K562 (cell line): ENCODE measurements around the gene LIN9. TPM values are rescaled to one million over a fixed set of nuclear protein-coding genes. Genes with fewer than 3 reads are reported as not detected.

Experiments used
- ATAC-seq: fragments of 200-7000 bp; cut with Tn5 transposase; 3 replicates; pipeline ENCODE4 v1.9.1; 2020; ENCODE audit warnings: moderate library complexity
- BruUV-seq: library from RNA; stranded (reverse); fragments of 400-500 nt; replicated peaks from 2 replicates; lab custom pipeline; 2021; lab: Mats Ljungman, UMichigan
- CTCF ChIA-PET: fragments of 300-600 bp; formaldehyde crosslinking; extraction: SDS; loops from one replicate; lab custom pipeline; 2021; ENCODE audit warnings: low intra/inter-chr PET ratio; lab: Yijun Ruan, JAX
- POLR2A ChIA-PET: fragments of 300-600, 350-650 bp; sonication (Branson Sonifier 250); formaldehyde crosslinking; extraction: SDS; loops from one replicate; lab custom pipeline; 2021; ENCODE audit warnings: antibody characterized with exemption, inconsistent platforms; lab: Yijun Ruan, JAX
- DNase-seq, 4 experiments: peaks; one replicate each; pipeline versions ENCODE4 v3.0.0 to v3.0.0-alpha.2; 2011 to 2018; ENCODE audit warnings: low spot score in 3 of 4, mixed read lengths in 3 of 4; ENCODE audit errors: extremely low read depth in 1 of 4
- FAIRE-seq: peaks from 2 replicates; lab custom pipeline; 2011; peaks lifted over from hg19 to GRCh38; lab: Jason Lieb, UNC
- H2AFZ ChIP-seq: 2 replicates; pipeline ENCODE4 v1.6.0; 2011; ENCODE audit warnings: low read depth, low read length, control low read depth, inconsistent platforms
- H3K27ac ChIP-seq: fragments of 200-600 bp; 3 replicates; pipeline ENCODE4 v1.8.0; 2011; ENCODE audit warnings: low read depth, mild to moderate bottlenecking, control low read depth, inconsistent platforms, low read length, moderate library complexity, mixed read lengths; ENCODE audit errors: extremely low read depth
- H3K27me3 ChIP-seq, 2 experiments: fragments of 300-600 bp in 1 of 2; 2 replicates in 1 of 2; 3 replicates in 1 of 2; pipeline versions ENCODE4 v1.6.0 to v1.8.0; 2011; ENCODE audit warnings: inconsistent platforms in 2 of 2, low read length in 2 of 2, mild to moderate bottlenecking in 1 of 2, mixed read lengths in 1 of 2, moderate library complexity in 1 of 2; ENCODE audit not compliant: control insufficient read depth in 2 of 2, insufficient read depth in 2 of 2
- H3K36me3 ChIP-seq: fragments of 300-600 bp; 3 replicates; pipeline ENCODE4 v1.8.0; 2011; ENCODE audit warnings: mild to moderate bottlenecking, low read length, inconsistent platforms; ENCODE audit not compliant: control insufficient read depth, insufficient read depth
- H3K4me1 ChIP-seq, 2 experiments: fragments of 200-600 bp in 1 of 2; replicated peaks in 1 of 2; 2 replicates in 1 of 2; 3 replicates in 1 of 2; pipeline versions ENCODE4 v1.5.1 to v1.8.0; 2011; ENCODE audit warnings: inconsistent platforms in 2 of 2, low read length in 2 of 2, mild to moderate bottlenecking in 1 of 2, mixed read lengths in 1 of 2, moderate library complexity in 1 of 2; ENCODE audit not compliant: control insufficient read depth in 2 of 2, insufficient read depth in 2 of 2
- H3K4me2 ChIP-seq: 2 replicates; pipeline ENCODE4 v1.6.1; 2011; ENCODE audit warnings: low read length, control low read depth, inconsistent platforms, mixed read lengths; ENCODE audit not compliant: insufficient read depth
- H3K4me3 ChIP-seq: fragments of 200-600 bp; sonication (generic), shearing (Covaris generic); 2 replicates; pipeline ENCODE4 v1.5.1; 2016; ENCODE audit warnings: control low read depth, inconsistent platforms
- H3K79me2 ChIP-seq: fragments of 200-600 bp; 3 replicates; pipeline ENCODE4 v1.8.0; 2011; ENCODE audit warnings: low read length, inconsistent platforms; ENCODE audit not compliant: control insufficient read depth, insufficient read depth
- H3K9ac ChIP-seq, 2 experiments: 2 replicates each; pipeline versions ENCODE4 v1.6.0 to v1.6.1; 2011; ENCODE audit warnings: low read depth in 2 of 2, low read length in 2 of 2, control low read depth in 1 of 2, inconsistent platforms in 1 of 2, mild to moderate bottlenecking in 1 of 2, mixed read lengths in 1 of 2; ENCODE audit not compliant: insufficient read depth in 1 of 2
- H3K9me1 ChIP-seq: one replicate; pipeline ENCODE4 v1.6.0; 2011; ENCODE audit warnings: inconsistent platforms, mild to moderate bottlenecking, low read length, moderate library complexity; ENCODE audit not compliant: control insufficient read depth, insufficient read depth
- H3K9me3 ChIP-seq: replicated peaks from 2 replicates; pipeline ENCODE4 v1.5.1; 2011; ENCODE audit warnings: low read depth, low read length, inconsistent platforms; ENCODE audit not compliant: control insufficient read depth, insufficient read depth
- H4K20me1 ChIP-seq: replicated peaks from 2 replicates; pipeline ENCODE4 v1.6.1; 2011; ENCODE audit warnings: low read length, inconsistent platforms, mixed read lengths; ENCODE audit not compliant: control insufficient read depth, insufficient read depth
- ARID1B ChIP-seq: fragments of 450-650 bp; IDR thresholded peaks from 2 replicates; pipeline ENCODE4 v1.6.1; 2016; ENCODE audit warnings: antibody characterized with exemption, mild to moderate bottlenecking, inconsistent platforms
- BCOR ChIP-seq: fragments of 450-650 bp; IDR thresholded peaks from 2 replicates; pipeline ENCODE4 v1.6.1; 2016
- FOXK1 ChIP-seq: sonication (generic); formaldehyde crosslinking; IDR thresholded peaks from 2 replicates; pipeline ENCODE4 v1.8.0; 2022; ENCODE audit warnings: missing genetic modification reagents, mild to moderate bottlenecking, borderline replicate concordance
- ILK ChIP-seq: fragments of 450-650 bp; IDR thresholded peaks from 2 replicates; pipeline ENCODE4 v1.6.1; 2016; ENCODE audit warnings: missing genetic modification characterization, low read depth, mild to moderate bottlenecking, missing compliant biosample characterization, moderate library complexity, borderline replicate concordance
- RFX7 ChIP-seq: fragments of 250-450 bp; sonication (Bioruptor Pico); IDR thresholded peaks from 2 replicates; pipeline ENCODE4 v1.5.1; 2021; ENCODE audit warnings: mild to moderate bottlenecking
- ZBTB2 ChIP-seq: fragments of 450-650 bp; IDR thresholded peaks from 2 replicates; pipeline ENCODE4 v1.6.1; 2016; ENCODE audit warnings: antibody characterized with exemption
- ZNF143 ChIP-seq: sonication (generic); formaldehyde crosslinking; IDR thresholded peaks from 2 replicates; pipeline ENCODE4 v1.9.0; 2022; ENCODE audit warnings: mild to moderate bottlenecking, missing genetic modification reagents
- ZNF280B ChIP-seq: fragments of 250-450 bp; sonication (Bioruptor Pico); IDR thresholded peaks from 2 replicates; pipeline ENCODE4 v1.5.1; 2021; ENCODE audit warnings: mild to moderate bottlenecking
- ZNF407 ChIP-seq: fragments of 450-650 bp; IDR thresholded peaks from 2 replicates; pipeline ENCODE4 v1.6.1; 2016; ENCODE audit warnings: low read depth
- ZNF431 ChIP-seq: sonication (generic); formaldehyde crosslinking; IDR thresholded peaks from 2 replicates; pipeline ENCODE4 v1.8.0; 2022; ENCODE audit warnings: mild to moderate bottlenecking, missing genetic modification reagents
- WGBS: fragments of 100-300 bp; shearing (Covaris generic); methylation state at CpG from one replicate; pipeline ENCODE4 v1.1.6; 2016; ENCODE audit warnings: low coverage, mixed read lengths; ENCODE audit not compliant: insufficient coverage; ENCODE audit errors: missing lambda C conversion rate; 5-methylcytosine and 5-hydroxymethylcytosine counted together
- in situ Hi-C: fragments of 300-500 bp; cut with MboI; formaldehyde crosslinking; loops from 4 replicates; pipeline ENCODE4 v1.15.0; 2018; ENCODE audit warnings: inconsistent platforms, mixed read lengths
- intact Hi-C: fragments of 100-400 bp; cut with micrococcal nuclease; formaldehyde crosslinking; loops from 2 replicates; pipeline ENCODE4 v1.14.2; 2022
- polyA plus RNA-seq, 8 experiments: library from polyadenylated mRNA; depleted of rRNA in 4 of 8; stranded (reverse) in 5 of 8; unstranded in 3 of 8; fragments of >200 nt; fragmentation: Nextera tagmentation in 2 of 8; fragmentation: Illumina TruSeq in 1 of 8; extraction: Ambion mirVana in 2 of 8; extraction: Trizol in 1 of 8; gene quantifications; 2 replicates each; pipeline versions ENCODE4 v1.2.1 to v1.2.3, GENCODE V29; 2011 to 2014; ENCODE audit warnings: inconsistent platforms in 1 of 8, missing spikeins in 1 of 8
- total RNA-seq, 7 experiments: library from RNA; depleted of rRNA in 6 of 7; stranded (reverse); fragments of >200 nt in 6 of 7; fragmentation: Illumina TruSeq in 2 of 7; extraction: Trizol in 2 of 7; gene quantifications; 2 replicates each; pipeline versions ENCODE4 v1.2.1 to v1.2.3, GENCODE V29; 2011 to 2021; ENCODE audit warnings: low replicate concordance in 1 of 7

Gene LIN9
- total and polyA plus RNA-seq, 9 of the 15 experiments (the other 6 are each of a cell fraction or from before 2014, with no cell fraction given) = 18.8 to 33.0 (median 25.5) TPM

GRCh38 chr1:226293553-226293920, 15.4 kb downstream of the LIN9 start (continued):
- no peak for TF ChIP-seq ZBTB2
- TF ChIP-seq RFX7 (CRISPR knock-in tag) = no peak
- no peak for TF ChIP-seq ILK (tag)

GRCh38 chr1:226292874-226293552, 16.0 kb downstream of the LIN9 start:
- Histone ChIP-seq H4K20me1 (no peaks in the 10 kb centered on the region), H3K9ac (no peak overlapping the region), H3K9me1 (no peaks in the 10 kb centered on the region), H2AFZ (no peak overlapping the region), H3K4me1 (no peaks in the 10 kb centered on the region), H3K27ac (no peak overlapping the region), H3K27me3 (no peaks in the 10 kb centered on the region), H3K4me3 (no peak overlapping the region), H3K36me3 (peaks cover 57% of the 10 kb centered on the region), H3K4me2 (no peak overlapping the region), H3K79me2 (peaks cover 3% of the 10 kb centered on the region; the same call in 1 of the 3 replicates), H3K9me3 (no peaks in the 10 kb centered on the region)
- CTCF ChIA-PET = no interaction called here
- in situ Hi-C loops = no loop called here
- intact Hi-C loops = no loop called here
- FAIRE-seq = no peak
- BruUV-seq = no TSS peak
- ATAC-seq = no peak
- 81% methylated on average over 2 of the region's 2 CpGs for WGBS
- POLR2A ChIA-PET = interaction anchor here (0.6 to 2.0 kb wide), 8 partner anchors 9 to 94 kb away, joined by 3 to 18 read pairs (median 5); partner anchors contain the start of gene LIN9
- DNase-seq = no peak
- TF ChIP-seq ZNF280B (CRISPR knock-in tag) (no peak), ZNF407 (no peak), BCOR (no peak), ZNF431 (CRISPR knock-in tag) (no peak), FOXK1 (CRISPR knock-in tag) (no peak), ZNF143 (no peak), ARID1B (no peak)
